K562 (cell line): ENCODE measurements around the gene HSBP1L1. TPM values are rescaled to one million over a fixed set of nuclear protein-coding genes. Genes with fewer than 3 reads are reported as not detected.

Source experiments
- ATAC-seq: fragments of 200-7000 bp; cut with Tn5 transposase; 3 replicates; pipeline ENCODE4 v1.9.1; 2020; ENCODE audit warnings: moderate library complexity
- BruUV-seq: library from RNA; stranded (reverse); fragments of 400-500 nt; replicated peaks from 2 replicates; lab custom pipeline; 2021; lab: Mats Ljungman, UMichigan
- CTCF ChIA-PET: fragments of 300-600 bp; formaldehyde crosslinking; extraction: SDS; loops from one replicate; lab custom pipeline; 2021; ENCODE audit warnings: low intra/inter-chr PET ratio; lab: Yijun Ruan, JAX
- POLR2A ChIA-PET: fragments of 300-600, 350-650 bp; sonication (Branson Sonifier 250); formaldehyde crosslinking; extraction: SDS; loops from one replicate; lab custom pipeline; 2021; ENCODE audit warnings: antibody characterized with exemption, inconsistent platforms; lab: Yijun Ruan, JAX
- DNase-seq, 4 experiments: peaks; one replicate each; pipeline versions ENCODE4 v3.0.0 to v3.0.0-alpha.2; 2011 to 2018; ENCODE audit warnings: low spot score in 3 of 4, mixed read lengths in 3 of 4; ENCODE audit errors: extremely low read depth in 1 of 4
- FAIRE-seq: peaks from 2 replicates; lab custom pipeline; 2011; peaks lifted over from hg19 to GRCh38; lab: Jason Lieb, UNC
- H2AFZ ChIP-seq: 2 replicates; pipeline ENCODE4 v1.6.0; 2011; ENCODE audit warnings: low read depth, low read length, control low read depth, inconsistent platforms
- H3K27ac ChIP-seq: fragments of 200-600 bp; 3 replicates; pipeline ENCODE4 v1.8.0; 2011; ENCODE audit warnings: low read depth, mild to moderate bottlenecking, control low read depth, inconsistent platforms, low read length, moderate library complexity, mixed read lengths; ENCODE audit errors: extremely low read depth
- H3K27me3 ChIP-seq, 2 experiments: fragments of 300-600 bp in 1 of 2; 2 replicates in 1 of 2; 3 replicates in 1 of 2; pipeline versions ENCODE4 v1.6.0 to v1.8.0; 2011; ENCODE audit warnings: inconsistent platforms in 2 of 2, low read length in 2 of 2, mild to moderate bottlenecking in 1 of 2, mixed read lengths in 1 of 2, moderate library complexity in 1 of 2; ENCODE audit not compliant: control insufficient read depth in 2 of 2, insufficient read depth in 2 of 2
- H3K36me3 ChIP-seq: fragments of 300-600 bp; 3 replicates; pipeline ENCODE4 v1.8.0; 2011; ENCODE audit warnings: mild to moderate bottlenecking, low read length, inconsistent platforms; ENCODE audit not compliant: control insufficient read depth, insufficient read depth
- H3K4me1 ChIP-seq, 2 experiments: fragments of 200-600 bp in 1 of 2; replicated peaks in 1 of 2; 2 replicates in 1 of 2; 3 replicates in 1 of 2; pipeline versions ENCODE4 v1.5.1 to v1.8.0; 2011; ENCODE audit warnings: inconsistent platforms in 2 of 2, low read length in 2 of 2, mild to moderate bottlenecking in 1 of 2, mixed read lengths in 1 of 2, moderate library complexity in 1 of 2; ENCODE audit not compliant: control insufficient read depth in 2 of 2, insufficient read depth in 2 of 2
- H3K4me2 ChIP-seq: 2 replicates; pipeline ENCODE4 v1.6.1; 2011; ENCODE audit warnings: low read length, control low read depth, inconsistent platforms, mixed read lengths; ENCODE audit not compliant: insufficient read depth
- H3K4me3 ChIP-seq: fragments of 200-600 bp; sonication (generic), shearing (Covaris generic); 2 replicates; pipeline ENCODE4 v1.5.1; 2016; ENCODE audit warnings: control low read depth, inconsistent platforms
- H3K79me2 ChIP-seq: fragments of 200-600 bp; 3 replicates; pipeline ENCODE4 v1.8.0; 2011; ENCODE audit warnings: low read length, inconsistent platforms; ENCODE audit not compliant: control insufficient read depth, insufficient read depth
- H3K9ac ChIP-seq, 2 experiments: 2 replicates each; pipeline versions ENCODE4 v1.6.0 to v1.6.1; 2011; ENCODE audit warnings: low read depth in 2 of 2, low read length in 2 of 2, control low read depth in 1 of 2, inconsistent platforms in 1 of 2, mild to moderate bottlenecking in 1 of 2, mixed read lengths in 1 of 2; ENCODE audit not compliant: insufficient read depth in 1 of 2
- H3K9me1 ChIP-seq: one replicate; pipeline ENCODE4 v1.6.0; 2011; ENCODE audit warnings: inconsistent platforms, mild to moderate bottlenecking, low read length, moderate library complexity; ENCODE audit not compliant: control insufficient read depth, insufficient read depth
- H3K9me3 ChIP-seq: replicated peaks from 2 replicates; pipeline ENCODE4 v1.5.1; 2011; ENCODE audit warnings: low read depth, low read length, inconsistent platforms; ENCODE audit not compliant: control insufficient read depth, insufficient read depth
- H4K20me1 ChIP-seq: replicated peaks from 2 replicates; pipeline ENCODE4 v1.6.1; 2011; ENCODE audit warnings: low read length, inconsistent platforms, mixed read lengths; ENCODE audit not compliant: control insufficient read depth, insufficient read depth
- ASH1L ChIP-seq: fragments of 450-650 bp; IDR thresholded peaks from 2 replicates; pipeline ENCODE4 v1.6.1; 2018; ENCODE audit warnings: borderline replicate concordance, mild to moderate bottlenecking, low read depth; ENCODE audit not compliant: partially characterized antibody
- CBX1 ChIP-seq: sonication (generic); IDR thresholded peaks from 2 replicates; pipeline ENCODE4 v1.6.1; 2016; ENCODE audit warnings: antibody characterized with exemption, low read depth, mild to moderate bottlenecking
- CEBPG ChIP-seq, 3 experiments: fragments of 200-800 bp in 1 of 3; sonication (Bioruptor generic) in 1 of 3; sonication (generic) in 1 of 3; formaldehyde crosslinking in 1 of 3; IDR thresholded peaks in 2 of 3; conservative IDR thresholded peaks in 1 of 3; 2 replicates each; pipeline versions ENCODE4 v1.6.1 to v1.8.0; 2016 to 2022; ENCODE audit warnings: missing compliant biosample characterization in 2 of 3, missing genetic modification characterization in 2 of 3, mild to moderate bottlenecking in 1 of 3, missing genetic modification reagents in 1 of 3
- CHAMP1 ChIP-seq: fragments of 450-650 bp; IDR thresholded peaks from 2 replicates; pipeline ENCODE4 v1.6.1; 2016; ENCODE audit warnings: mild to moderate bottlenecking
- FOXK1 ChIP-seq: sonication (generic); formaldehyde crosslinking; IDR thresholded peaks from 2 replicates; pipeline ENCODE4 v1.8.0; 2022; ENCODE audit warnings: missing genetic modification reagents, mild to moderate bottlenecking, borderline replicate concordance
- GTF2A2 ChIP-seq: IDR thresholded peaks from 2 replicates; pipeline ENCODE4 v1.6.1; 2016; ENCODE audit warnings: mild to moderate bottlenecking, missing genetic modification characterization, missing compliant biosample characterization
- HDGF ChIP-seq: fragments of 450-650 bp; IDR thresholded peaks from 2 replicates; pipeline ENCODE4 v1.6.1; 2016
- JUN ChIP-seq, 2 experiments: sonication (generic) in 1 of 2; formaldehyde crosslinking in 1 of 2; IDR thresholded peaks; 2 replicates each; pipeline versions ENCODE4 v1.6.1 to v1.8.0; 2012 to 2022; ENCODE audit warnings: borderline replicate concordance in 2 of 2, mild to moderate bottlenecking in 2 of 2, improper control_type of control experiment in 1 of 2, low read depth in 1 of 2, low read length in 1 of 2, missing genetic modification reagents in 1 of 2
- POLR2B ChIP-seq: fragments of 450-650 bp; IDR thresholded peaks from 2 replicates; pipeline ENCODE4 v1.6.1; 2018; ENCODE audit warnings: low read depth; ENCODE audit not compliant: partially characterized antibody
- POU5F1 ChIP-seq: fragments of 150-350 bp; IDR thresholded peaks from 2 replicates; pipeline ENCODE4 v1.6.1; 2014; ENCODE audit warnings: borderline replicate concordance, low read length, low read depth, mild to moderate bottlenecking; ENCODE audit not compliant: partially characterized antibody
- PPARD ChIP-seq: fragments of 250-450 bp; sonication (Bioruptor Pico); IDR thresholded peaks from 2 replicates; pipeline ENCODE4 v1.8.0; 2022; ENCODE audit warnings: inconsistent platforms, mild to moderate bottlenecking, moderate library complexity
- SIN3B ChIP-seq: fragments of 450-650 bp; IDR thresholded peaks from 2 replicates; pipeline ENCODE4 v1.6.1; 2017; ENCODE audit warnings: low read depth, mild to moderate bottlenecking, moderate library complexity
- SMARCC2 ChIP-seq: fragments of 450-650 bp; IDR thresholded peaks from 2 replicates; pipeline ENCODE4 v1.6.1; 2017; ENCODE audit warnings: antibody characterized with exemption, moderate library complexity, mild to moderate bottlenecking, low read depth
- SNRNP70 ChIP-seq: fragments of 200-400 bp; formaldehyde crosslinking; optimal IDR thresholded peaks from 2 replicates; pipeline ENCODE3; 2017; ENCODE audit warnings: low read depth, low read length
- SPI1 ChIP-seq: IDR thresholded peaks from 2 replicates; pipeline ENCODE4 v1.6.1; 2011; ENCODE audit warnings: low read depth, low read length, control low read depth, borderline replicate concordance
- TBP ChIP-seq: optimal IDR thresholded peaks from 2 replicates; pipeline ENCODE3; 2011; ENCODE audit warnings: low read depth, low read length, improper control_type of control experiment
- TFE3 ChIP-seq: fragments of 450-650 bp; formaldehyde crosslinking; IDR thresholded peaks from 2 replicates; pipeline ENCODE4 v1.4.0; 2020; ENCODE audit warnings: mild to moderate bottlenecking, mixed read lengths
- XRCC5 ChIP-seq: fragments of 200-400 bp; formaldehyde crosslinking; IDR thresholded peaks from 2 replicates; pipeline ENCODE4 v1.6.1; 2017; ENCODE audit warnings: low read depth, mild to moderate bottlenecking, low read length
- WGBS: fragments of 100-300 bp; shearing (Covaris generic); methylation state at CpG from one replicate; pipeline ENCODE4 v1.1.6; 2016; ENCODE audit warnings: low coverage, mixed read lengths; ENCODE audit not compliant: insufficient coverage; ENCODE audit errors: missing lambda C conversion rate; 5-methylcytosine and 5-hydroxymethylcytosine counted together
- in situ Hi-C: fragments of 300-500 bp; cut with MboI; formaldehyde crosslinking; loops from 4 replicates; pipeline ENCODE4 v1.15.0; 2018; ENCODE audit warnings: inconsistent platforms, mixed read lengths
- intact Hi-C: fragments of 100-400 bp; cut with micrococcal nuclease; formaldehyde crosslinking; loops from 2 replicates; pipeline ENCODE4 v1.14.2; 2022
- polyA plus RNA-seq, 8 experiments: library from polyadenylated mRNA; depleted of rRNA in 4 of 8; stranded (reverse) in 5 of 8; unstranded in 3 of 8; fragments of >200 nt; fragmentation: Nextera tagmentation in 2 of 8; fragmentation: Illumina TruSeq in 1 of 8; extraction: Ambion mirVana in 2 of 8; extraction: Trizol in 1 of 8; gene quantifications; 2 replicates each; pipeline versions ENCODE4 v1.2.1 to v1.2.3, GENCODE V29; 2011 to 2014; ENCODE audit warnings: inconsistent platforms in 1 of 8, missing spikeins in 1 of 8
- total RNA-seq, 7 experiments: library from RNA; depleted of rRNA in 6 of 7; stranded (reverse); fragments of >200 nt in 6 of 7; fragmentation: Illumina TruSeq in 2 of 7; extraction: Trizol in 2 of 7; gene quantifications; 2 replicates each; pipeline versions ENCODE4 v1.2.1 to v1.2.3, GENCODE V29; 2011 to 2021; ENCODE audit warnings: low replicate concordance in 1 of 7

The HSBP1L1 gene
- total and polyA plus RNA-seq, 9 of the 15 experiments (the other 6 are each of a cell fraction or from before 2014, with no cell fraction given) = 0.24 to 0.36 TPM; not detected in 7

- Histone ChIP-seq H3K4me2 (no peak overlapping the region), H3K4me1 (peaks cover 15 to 29% of the 10 kb centered on the region in 2 experiments; a peak in 4 of 5 replicates), H3K9me3 (no peaks in the 10 kb centered on the region), H3K79me2 (no peaks in the 10 kb centered on the region), H3K4me3 (no peak overlapping the region), H4K20me1 (no peaks in the 10 kb centered on the region), H3K27me3 (no peaks in the 10 kb centered on the region), H2AFZ (no peak overlapping the region), H3K27ac (no peak overlapping the region), H3K9me1 (no peaks in the 10 kb centered on the region), H3K36me3 (no peaks in the 10 kb centered on the region), H3K9ac (no peak overlapping the region)
- TF ChIP-seq GTF2A2 = no peak
- TF ChIP-seq FOXK1 (CRISPR knock-in tag) = no peak
- no peak for TF ChIP-seq POLR2B
- TF ChIP-seq SIN3B = no peak
- TF ChIP-seq TFE3 = no peak
- no peak for TF ChIP-seq SMARCC2
- no peak for TF ChIP-seq SPI1
- no peak for TF ChIP-seq TBP
- TF ChIP-seq CBX1 = no peak
- TF ChIP-seq POU5F1 = no peak
- no peak for TF ChIP-seq ASH1L
- no peak for TF ChIP-seq CEBPG (CRISPR knock-in tag; IDR thresholded peaks at IDR 0.05)
- no peak for TF ChIP-seq CEBPG (tag; conservative IDR thresholded peaks at IDR 0.05 in 1 of 2, IDR thresholded peaks at IDR 0.05 in 1 of 2)
- TF ChIP-seq HDGF = no peak
- no peak for TF ChIP-seq CHAMP1
- TF ChIP-seq XRCC5 = no peak
- TF ChIP-seq SNRNP70 = no peak
- TF ChIP-seq PPARD = no peak
- no peak for TF ChIP-seq JUN (IDR thresholded peaks at IDR 0.05; ENCODE audit: borderline replicate concordance, low read depth, low read length)
- TF ChIP-seq JUN (CRISPR knock-in tag; IDR thresholded peaks at IDR 0.05; ENCODE audit: borderline replicate concordance) = no peak
- intact Hi-C loops = no loop called here
- no TSS peak for BruUV-seq
- WGBS = 83% methylated on average over 13 of the region's 30 CpGs
- POLR2A ChIA-PET = no interaction called here
- DNase-seq (no peak), ATAC-seq (no peak), FAIRE-seq (no peak)
- in situ Hi-C loops = no loop called here
- CTCF ChIA-PET = no interaction called here
Observed at GRCh38 chr18:79962835-79963657, 1.4 kb upstream of the HSBP1L1 start.
